Activated T-helper 9 cell treated with anti-CD3 and anti-CD28 coated beads, Interleukin-2, amount 50 U/mL, for 16 hours (primary cell): ENCODE data around the gene POC1B.

Experiments
- DNase-seq: peaks from one replicate; pipeline ENCODE4 v3.0.0-alpha.2; 2020; ENCODE audit warnings: low read depth

Gene POC1B

DNA sequence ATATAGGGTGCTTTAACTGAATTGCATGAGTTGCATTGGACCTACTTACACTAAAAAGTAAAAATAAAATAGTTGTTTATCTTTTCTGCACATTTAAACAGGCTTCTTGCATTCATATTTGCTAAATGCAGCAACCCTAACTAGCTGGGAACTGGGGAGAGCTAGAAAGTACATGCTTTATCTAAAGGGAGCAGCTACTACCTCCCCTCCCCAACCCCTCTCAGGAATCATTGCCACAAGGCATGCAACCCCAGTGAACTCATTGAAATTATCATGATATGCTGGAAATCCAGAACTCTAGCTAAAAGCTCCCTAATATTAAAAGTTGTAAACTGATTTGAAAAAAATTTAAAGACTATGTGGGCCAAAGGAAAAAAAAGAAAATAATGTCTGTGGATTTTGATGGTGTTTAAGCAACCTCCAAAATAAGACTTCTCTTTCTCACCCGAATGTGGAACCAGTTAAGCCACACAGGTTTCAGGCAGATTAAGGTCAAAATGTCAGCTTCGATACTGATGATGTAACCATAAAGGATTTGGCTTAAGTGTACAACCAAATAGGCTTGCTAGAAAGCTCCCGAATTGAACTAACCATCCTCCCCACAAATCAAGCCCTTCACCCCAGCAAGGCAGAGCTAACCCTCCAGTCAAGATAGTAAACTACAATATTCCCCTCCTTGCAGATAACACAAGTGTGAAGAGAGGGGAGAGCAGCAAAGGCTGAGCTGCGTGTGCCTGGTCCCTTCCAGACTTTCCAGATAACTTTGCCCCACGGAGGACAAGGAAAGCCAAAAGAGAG is 13.8 kb upstream of the POC1B start:
- no peak for DNase-seq

DNA sequence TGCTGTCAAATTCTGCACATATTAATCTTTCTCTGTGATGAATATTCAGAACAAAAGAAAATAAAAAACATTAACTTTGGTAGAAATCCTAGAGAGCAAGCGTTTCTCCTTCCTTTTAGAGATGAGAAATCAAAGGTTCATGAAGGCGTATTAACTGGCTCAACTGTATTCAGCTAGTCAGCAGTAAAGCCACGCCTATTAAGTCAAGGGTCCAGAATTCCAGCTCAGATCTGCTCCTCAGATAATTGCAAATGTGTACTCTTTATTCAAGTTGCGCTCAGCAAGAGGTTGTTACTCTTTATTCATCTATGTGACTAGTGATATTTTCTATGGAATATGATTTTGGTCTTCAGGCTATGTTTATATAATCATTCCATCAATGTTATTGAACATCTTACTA is 13.1 kb upstream of the POC1B start:
- no peak for DNase-seq

GRCh38 chr12:89537389-89537788 is 11.5 kb upstream of the POC1B start:
- DNase-seq = no peak

GRCh38 chr12:89529738-89530137 is 3.9 kb upstream of the POC1B start:
- no peak for DNase-seq

DNA sequence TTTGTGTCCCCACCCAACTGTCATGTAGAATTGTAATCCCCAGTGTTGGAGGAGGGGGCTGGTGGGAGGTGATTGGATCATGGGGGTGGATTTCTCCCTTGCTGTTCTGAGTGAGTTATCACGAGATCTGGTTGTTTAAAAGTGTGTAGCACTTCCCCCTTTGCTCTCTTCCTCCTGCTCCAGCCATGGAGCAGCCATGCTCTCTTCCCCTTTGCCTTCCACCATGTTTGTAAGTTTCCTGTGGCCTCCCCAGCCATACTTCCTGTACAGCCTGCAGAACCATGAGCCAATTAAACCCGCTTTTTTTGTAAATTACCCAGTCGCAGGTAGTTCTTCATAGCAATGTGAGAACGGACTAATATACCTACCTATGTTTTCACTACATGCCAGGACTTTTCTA is 2.6 kb upstream of the POC1B start:
- no peak for DNase-seq

GRCh38 chr12:89525305-89525823 is 483 bp downstream of the POC1B start:
- DNase-seq = peak; percentile 19

DNA sequence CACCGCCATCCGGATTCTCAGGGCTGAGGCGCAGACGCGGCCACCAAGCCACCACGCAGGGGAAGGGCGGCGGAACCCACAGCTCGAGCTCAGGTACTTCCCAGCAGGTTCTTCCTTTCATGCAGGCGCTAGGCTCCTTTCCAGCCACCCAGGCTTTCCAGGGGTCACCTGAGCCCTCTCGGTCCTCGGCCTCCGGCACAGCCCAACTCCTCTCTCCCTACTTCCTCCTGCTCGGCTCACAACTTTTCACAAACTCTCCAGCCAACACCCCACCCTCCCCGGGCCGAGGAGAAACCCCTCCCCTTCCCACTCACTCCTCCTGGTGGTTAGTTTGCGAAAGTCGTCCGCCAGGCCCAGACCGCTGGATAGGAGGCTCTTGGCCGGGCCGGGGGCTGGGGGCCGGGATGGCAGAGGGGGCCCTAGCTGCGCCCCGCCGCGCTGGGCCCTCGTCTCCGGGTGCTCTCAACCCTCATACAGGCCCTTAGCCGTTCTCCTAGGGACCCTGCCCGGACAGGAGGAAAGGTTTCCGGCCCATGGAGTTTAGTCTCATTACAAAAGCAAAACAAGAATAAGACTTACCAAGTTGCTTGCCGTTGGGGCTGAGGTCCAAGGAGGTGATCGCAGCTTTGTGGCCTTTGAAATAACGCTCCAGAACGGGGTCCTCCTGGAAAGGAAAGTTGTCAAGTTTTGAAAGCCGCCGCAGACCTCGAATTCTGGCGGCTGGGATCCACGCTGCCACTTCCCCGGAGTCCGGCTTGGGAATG is 1.1 kb downstream of the POC1B start, which contains the start of gene GALNT4:
GALNT4 (minus strand) TSS at position 256 of the 764 bp plus-strand sequence; CDS start at position 9, 247 bp downstream.
- DNase-seq = peak; percentile 62

GRCh38 chr12:89523843-89524540 is 1.9 kb downstream of the POC1B start:
- DNase-seq = no peak

- DNase-seq = no peak
Observed at GRCh38 chr12:89523393-89523792, 2.5 kb downstream of the POC1B start.

- DNase-seq = no peak
Observed at GRCh38 chr12:89521364-89522223, 4.3 kb downstream of the POC1B start.

DNA sequence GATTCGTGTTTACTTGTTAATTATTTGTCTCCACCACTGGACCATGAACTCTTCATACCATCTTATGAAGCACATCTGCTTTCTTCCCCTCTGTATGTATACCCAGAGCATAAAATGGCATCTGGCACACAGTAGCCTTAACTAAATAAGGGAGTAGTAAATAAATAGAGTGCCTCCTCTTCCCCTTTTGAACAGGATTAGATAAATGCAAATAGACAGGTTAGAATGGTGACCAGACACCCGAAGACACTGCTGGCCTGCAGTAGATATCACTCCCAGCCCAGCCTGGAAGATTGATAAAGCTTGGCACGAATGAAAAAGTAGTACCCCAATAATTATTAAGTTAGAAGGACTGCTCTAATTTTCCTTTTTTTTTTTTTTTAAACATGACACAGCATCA is 8.1 kb downstream of the POC1B start:
- DNase-seq = no peak

GRCh38 chr12:89516633-89517032 is 9.2 kb downstream of the POC1B start:
- no peak for DNase-seq

GRCh38 chr12:89514751-89515150 is 11.1 kb downstream of the POC1B start:
- DNase-seq = no peak

DNA sequence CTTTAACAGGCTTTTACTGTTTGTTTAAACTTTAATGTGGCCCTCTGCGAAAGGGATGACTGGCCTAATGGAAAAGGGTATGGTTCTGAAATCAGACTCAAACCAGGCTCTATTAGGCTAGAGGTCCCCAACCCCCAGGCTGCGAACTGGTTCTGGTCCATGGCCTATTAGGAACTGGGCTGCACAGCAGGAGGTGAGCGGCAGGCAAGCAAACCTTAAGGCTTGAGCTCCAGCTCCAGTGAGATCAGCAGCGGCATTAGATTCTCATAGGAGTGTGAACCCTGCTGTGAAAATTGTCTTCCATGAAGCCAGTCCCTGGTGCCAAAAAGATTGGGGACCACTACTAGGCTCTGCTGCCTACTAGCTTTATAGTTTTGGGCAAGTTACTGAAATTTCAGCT is 12.3 kb downstream of the POC1B start:
- DNase-seq = no peak

DNA sequence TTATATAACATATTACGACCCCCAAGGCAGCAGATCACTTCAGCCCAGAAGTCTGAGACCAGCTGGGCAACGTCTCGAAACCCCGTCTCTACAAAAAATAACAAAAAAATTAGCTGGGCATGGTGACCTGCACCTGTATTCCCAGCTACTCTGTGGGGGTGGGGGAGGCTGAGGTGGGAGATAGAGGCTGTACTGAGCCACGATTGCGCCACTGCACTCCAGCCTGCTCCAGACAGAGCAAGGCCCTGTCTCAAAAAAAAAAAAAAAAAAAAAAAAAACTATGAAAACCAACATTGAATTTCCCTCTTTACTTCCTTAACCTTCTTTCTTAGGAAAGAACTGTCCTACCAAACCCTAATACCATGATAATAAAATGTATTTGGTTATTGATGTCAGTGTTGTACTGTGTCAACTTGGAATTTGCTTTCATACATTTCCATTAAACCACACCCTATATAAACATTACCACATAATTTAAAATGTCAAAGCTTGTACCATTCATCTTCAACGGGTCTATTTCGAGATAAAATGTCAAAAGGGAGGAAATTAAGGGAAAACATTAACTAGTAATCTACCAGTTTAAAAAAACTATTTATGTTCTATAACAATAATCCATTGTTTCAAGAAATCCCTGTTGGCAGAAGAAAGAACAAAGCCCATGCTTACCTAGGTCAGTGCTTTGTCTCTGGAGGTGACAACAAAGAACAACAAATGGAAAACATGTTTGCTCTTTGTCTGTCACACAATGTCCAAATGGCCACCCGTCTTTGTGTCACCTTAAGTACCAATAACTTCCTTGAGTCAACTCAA is 18.6 kb downstream of the POC1B start:
- DNase-seq = no peak

- no peak for DNase-seq
Observed at GRCh38 chr12:89506050-89506449, 19.8 kb downstream of the POC1B start.

DNA sequence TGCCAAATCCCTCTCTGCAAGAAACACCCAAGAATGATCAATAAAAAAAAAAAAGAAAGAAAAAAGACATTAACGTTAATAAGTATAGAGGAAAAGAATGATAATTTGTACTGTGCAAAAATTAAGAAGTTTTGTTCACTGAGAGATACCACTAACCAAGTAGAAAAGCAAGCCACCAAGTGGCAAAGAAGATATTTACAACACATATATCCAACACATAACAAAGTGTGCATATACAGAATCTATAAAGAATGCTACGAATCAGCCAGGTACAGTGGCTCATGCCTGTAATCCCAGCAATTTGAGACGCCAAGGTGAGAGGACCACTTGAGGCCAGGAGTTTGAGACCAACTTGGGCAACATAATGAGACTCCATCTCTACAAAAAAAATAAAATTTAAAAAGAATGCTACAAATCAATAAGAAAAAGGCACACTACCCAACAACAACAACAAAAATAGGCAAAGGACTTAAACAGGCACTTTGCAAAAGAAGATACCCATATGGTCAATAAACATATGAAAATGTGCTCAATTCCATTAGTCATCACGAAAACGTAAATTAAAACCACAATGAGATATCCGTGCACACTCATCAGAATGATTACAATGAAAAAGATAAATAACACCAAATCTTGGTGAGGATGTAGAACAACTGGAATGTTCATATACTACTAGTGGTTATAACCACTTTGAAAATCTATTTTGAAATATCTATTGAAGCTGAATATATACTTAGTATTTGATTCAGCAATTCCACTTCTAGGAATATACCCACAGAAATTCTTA is 21.1 kb downstream of the POC1B start:
- no peak for DNase-seq

DNA sequence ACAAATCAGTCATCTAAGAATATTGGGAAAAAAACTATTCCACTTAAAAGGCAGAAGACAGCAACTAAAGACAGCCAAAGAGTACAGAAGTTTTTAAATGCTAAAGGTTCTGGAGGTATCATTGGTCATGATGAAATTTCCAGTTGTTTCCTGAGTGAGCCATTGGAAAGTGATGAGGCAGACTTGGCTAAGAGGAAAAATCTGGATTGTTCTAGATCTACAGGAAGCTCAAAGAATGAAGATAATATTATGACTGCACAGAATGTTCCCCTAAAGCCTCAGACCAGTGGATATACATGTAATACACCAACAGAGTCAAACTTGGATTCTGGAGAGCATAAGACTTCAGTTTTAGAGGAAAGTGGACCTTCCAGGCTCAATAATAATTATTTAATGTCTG is 24.1 kb downstream of the POC1B start:
- no peak for DNase-seq

DNA sequence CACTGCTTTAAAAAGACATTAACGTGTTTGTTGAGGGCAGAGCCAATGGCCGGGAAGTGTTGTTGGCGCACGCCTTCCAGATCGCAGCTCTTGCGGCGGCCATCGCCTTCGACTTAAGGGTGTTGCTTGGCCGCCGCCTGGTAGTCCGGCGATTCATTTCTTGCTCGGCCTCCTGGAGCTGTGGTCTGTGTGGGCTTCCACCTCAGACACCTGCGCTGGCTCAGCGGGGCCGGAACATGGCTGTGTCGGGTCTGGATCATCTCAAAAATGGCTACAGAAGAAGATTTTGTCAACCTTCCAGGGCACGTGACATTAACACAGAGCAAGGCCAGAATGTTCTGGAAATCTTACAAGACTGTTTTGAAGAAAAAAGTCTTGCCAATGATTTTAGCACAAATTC is 26.0 kb downstream of the POC1B start:
- DNase-seq = no peak

DNA sequence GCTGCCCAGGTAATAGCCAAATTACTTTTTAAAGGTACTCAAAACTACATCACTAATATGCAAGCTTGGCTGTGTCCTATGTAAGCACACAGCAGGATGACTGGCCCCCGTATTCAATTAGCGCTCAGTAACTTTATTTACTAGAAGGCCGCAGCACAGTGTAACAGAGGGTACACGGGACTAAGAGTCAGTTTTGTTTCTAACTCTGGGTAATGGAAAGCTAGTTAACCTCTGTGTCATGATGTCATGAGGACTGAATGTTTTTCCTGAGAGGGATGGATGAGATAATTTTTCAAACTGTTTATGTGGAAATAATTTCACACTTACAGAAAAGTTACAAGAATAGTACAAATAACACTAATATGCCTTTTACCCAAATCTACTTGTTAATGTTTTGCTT is 28.4 kb downstream of the POC1B start:
- DNase-seq = no peak
